ENCODE results near the gene BRINP1. TPM values are rescaled to one million over a fixed set of nuclear protein-coding genes. Genes with fewer than 3 reads are reported as not detected.

Gene BRINP1
- total and polyA plus RNA-seq, 2 of the 8 experiments (the other 6 are each of a cell fraction or from before 2014, with no cell fraction given), result 19.5 to 20.5 TPM

DNA sequence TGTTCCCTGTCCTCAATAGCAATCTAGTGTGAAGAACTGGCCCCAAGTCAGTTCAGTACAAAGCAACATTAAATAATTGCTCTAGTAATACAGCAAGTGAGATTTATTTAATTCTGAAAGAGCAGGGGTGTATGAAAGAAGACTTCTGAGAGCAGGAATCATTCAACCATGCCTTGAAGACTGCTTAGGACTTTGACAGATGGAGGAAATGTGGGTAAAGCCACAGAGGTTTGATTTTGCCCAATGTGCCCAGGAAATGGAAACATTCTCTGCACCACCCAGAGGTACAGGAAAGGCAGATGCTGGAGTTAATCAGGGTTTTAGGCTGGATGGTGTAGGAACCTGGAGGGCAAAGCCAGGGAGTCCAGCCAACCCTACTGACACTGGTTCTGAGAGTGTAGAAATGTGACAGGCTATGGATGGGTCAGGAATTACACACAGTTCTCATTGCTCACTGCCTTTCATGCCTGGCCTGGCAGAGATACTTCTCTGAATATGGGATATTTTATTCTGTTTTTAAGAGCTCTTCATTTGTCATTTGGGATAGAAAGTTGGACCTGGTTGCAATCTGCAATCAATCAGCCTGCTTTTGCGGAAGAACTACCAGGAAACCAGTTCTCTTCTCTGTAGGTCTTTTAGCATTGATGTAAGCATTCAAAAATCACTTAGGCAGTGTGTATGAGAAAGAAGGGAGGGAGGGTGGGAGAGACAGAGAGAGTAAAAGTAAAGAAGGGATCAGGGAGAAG lies 88.3 kb downstream of the BRINP1 start:
- Histone ChIP-seq H4K91ac (replicated peaks; ENCODE audit: insufficient read length, low read length) (peak overlapping the region; percentile 5), H3K4me3 (ENCODE audit: extremely low read depth in 1 of 4, insufficient read depth in 2 of 4, low read depth in 3 of 4, low read length in 4 of 4) (no peak overlapping the region), H2BK5ac (ENCODE audit: low read depth, low read length) (no peak overlapping the region), H4K8ac (ENCODE audit: extremely low read depth, insufficient read depth, low read length) (no peak overlapping the region), H3K27me3 (replicated peaks in 1 of 4; ENCODE audit: control insufficient read depth in 3 of 4, extremely low read depth in 1 of 4, insufficient read depth in 3 of 4, low read length in 3 of 4) (no peaks in the 10 kb centered on the region), H3K9ac (replicated peaks in 1 of 4; ENCODE audit: extremely low read depth in 1 of 4, low read depth in 3 of 4, low read length in 3 of 4) (no peak overlapping the region), H3K79me2 (ENCODE audit: control insufficient read depth in 1 of 2, insufficient read depth in 2 of 2, low read length in 2 of 2) (peaks cover 0 to 14% of the 10 kb centered on the region in 2 experiments; a peak in 1 of 4 replicates), H4K5ac (ENCODE audit: insufficient read length, low read depth, low read length) (no peak overlapping the region), H2BK15ac (ENCODE audit: low read length) (peak overlapping the region; percentile 21; the same call in 1 of the 2 replicates), H3K9me3 (ENCODE audit: insufficient read depth in 2 of 2, low read depth in 1 of 2, low read length in 1 of 2) (no peaks in the 10 kb centered on the region), H3K18ac (ENCODE audit: extremely low read depth, low read length) (peak overlapping the region; percentile 11), H2AFZ (ENCODE audit: low read length) (no peak overlapping the region), H2BK120ac (replicated peaks; ENCODE audit: low read depth, low read length) (peak overlapping the region; percentile 4), H3K4me2 (ENCODE audit: insufficient read depth in 1 of 2, low read depth in 2 of 2, low read length in 2 of 2) (no peak overlapping the region), H3K4ac (replicated peaks; ENCODE audit: insufficient read length, low read depth, low read length) (no peak overlapping the region), H3K27ac (ENCODE audit: low read depth, low read length) (no peak overlapping the region), H2BK12ac (ENCODE audit: low read depth, low read length) (peak overlapping the region; percentile 52; the same call in 1 of the 2 replicates), H3K14ac (ENCODE audit: insufficient read length) (no peak overlapping the region), H3K56ac (replicated peaks; ENCODE audit: insufficient read length, low read depth, low read length) (no peak overlapping the region), H3K36me3 (ENCODE audit: control insufficient read depth in 2 of 4, insufficient read depth in 4 of 4, low read length in 3 of 4) (no peaks in the 10 kb centered on the region), H3K4me1 (replicated peaks in 1 of 4; ENCODE audit: control insufficient read depth in 3 of 4, insufficient read depth in 4 of 4, low read length in 3 of 4) (peaks cover 4 to 21% (median 17%) of the 10 kb centered on the region in 4 experiments; a peak in 5 of 7 replicates), H2BK20ac (ENCODE audit: low read length) (peak overlapping the region; percentile 49; the same call in 1 of the 2 replicates), H3K79me1 (ENCODE audit: low read depth, low read length) (no peaks in the 10 kb centered on the region; the same call in 1 of the 2 replicates), H3K23ac (ENCODE audit: insufficient read length) (no peak overlapping the region), H3K23me2 (ENCODE audit: low read depth, low read length) (peaks cover 3% of the 10 kb centered on the region; the same call in 1 of the 2 replicates), H4K20me1 (replicated peaks in 1 of 2; ENCODE audit: control insufficient read depth in 1 of 2, insufficient read depth in 2 of 2, low read length in 2 of 2) (no peaks in the 10 kb centered on the region), H2AK5ac (ENCODE audit: low read depth, low read length) (peak overlapping the region; percentile 87; the same call in 1 of the 2 replicates)
- FAIRE-seq (no peak), DNase-seq (ENCODE audit: low read depth in 1 of 2, low spot score in 2 of 2) (no peak)
- ChIA-PET POLR2A (ENCODE audit: partially characterized antibody) (no interaction called here), CTCF (ENCODE audit: partially characterized antibody) (no interaction called here)
- WGBS, 2 experiments (ENCODE audit: extremely low coverage in 1 of 2, insufficient coverage in 1 of 2, insufficient read length in 1 of 2, insufficient replicate concordance in 2 of 2, low coverage in 1 of 2, low lambda C conversion rate in 2 of 2, missing lambda C conversion rate in 1 of 2), result 91% methylated on average over 1 of the region's 1 CpG; no CpG with 5 or more reads in 1 of the 2 experiments
- TF ChIP-seq CTBP2 (IDR thresholded peaks at IDR 0.05; ENCODE audit: borderline replicate concordance, insufficient read depth, insufficient read length, low read length) (no peak), HDAC6 (IDR thresholded peaks at IDR 0.05; ENCODE audit: low read depth, low read length) (no peak), SAP30 (IDR thresholded peaks at IDR 0.05; ENCODE audit: insufficient read depth, insufficient replicate concordance, low read length) (no peak), JUND (IDR thresholded peaks at IDR 0.05; ENCODE audit: low read length) (no peak), RFX5 (IDR thresholded peaks at IDR 0.05; ENCODE audit: borderline replicate concordance, low read depth, low read length) (no peak), FOSL1 (IDR thresholded peaks at IDR 0.05; ENCODE audit: insufficient read depth, low read depth, low read length) (no peak), ASH2L (IDR thresholded peaks at IDR 0.05; ENCODE audit: low read length) (no peak), POU5F1 (IDR thresholded peaks at IDR 0.05; ENCODE audit: low read depth, low read length) (no peak), SRF (IDR thresholded peaks at IDR 0.05; ENCODE audit: low read depth, low read length) (no peak), KDM1A (IDR thresholded peaks at IDR 0.05; ENCODE audit: borderline replicate concordance, low read length) (no peak), EP300 (IDR thresholded peaks at IDR 0.05; ENCODE audit: borderline replicate concordance in 1 of 2, low read depth in 2 of 2, low read length in 2 of 2) (no peak), POLR2A (IDR thresholded peaks at IDR 0.05; ENCODE audit: control extremely low read depth in 1 of 2, low read depth in 2 of 2, low read length in 2 of 2) (no peak)
